BLaER1 treated with 17β-estradiol and CSF1 and Interleukin-3, amounts not matched to agents 10 nM and 100 nM (cell line): ENCODE results near the gene BAIAP3.

ENCODE experiments used
- H3K27ac ChIP-seq, 11 experiments: shearing (Covaris generic); formaldehyde crosslinking; 2 replicates each; pipeline ENCODE4 v1.8.1; 2022
- H3K27me3 ChIP-seq, 11 experiments: shearing (Covaris generic); formaldehyde crosslinking; 2 replicates each; pipeline ENCODE4 v1.8.1; 2022
- H3K36me3 ChIP-seq, 11 experiments: shearing (Covaris generic); formaldehyde crosslinking; 2 replicates each; pipeline ENCODE4 v1.8.1; 2022
- H3K4me1 ChIP-seq, 10 experiments: shearing (Covaris generic); formaldehyde crosslinking; 2 replicates each; pipeline ENCODE4 v1.8.1; 2022
- H3K4me2 ChIP-seq, 11 experiments: shearing (Covaris generic); formaldehyde crosslinking; 2 replicates each; pipeline ENCODE4 v1.8.1; 2022
- H3K4me3 ChIP-seq, 10 experiments: shearing (Covaris generic); formaldehyde crosslinking; 2 replicates each; pipeline ENCODE4 v1.8.1; 2022
- H3K9ac ChIP-seq, 11 experiments: shearing (Covaris generic); formaldehyde crosslinking; 2 replicates each; pipeline ENCODE4 v1.8.1; 2022
- H3K9me3 ChIP-seq, 11 experiments: shearing (Covaris generic); formaldehyde crosslinking; replicated peaks in 1 of 11; 2 replicates each; pipeline ENCODE4 v1.8.1; 2022
- H4K20me1 ChIP-seq, 11 experiments: shearing (Covaris generic); formaldehyde crosslinking; 2 replicates each; pipeline ENCODE4 v1.8.1; 2022
- Cebpa-rat ChIP-seq, 11 experiments: shearing (Covaris generic); IDR thresholded peaks; 2 replicates each; pipeline ENCODE4 v1.8.1; 2022

The BAIAP3 gene

GRCh38 chr16:1333149-1333812 is at the start of gene BAIAP3:
TSS of gene BAIAP3 (plus strand) at chr16:1333645. CDS start at chr16:1338550, 4,905 bp downstream.
- H3K9ac ChIP-seq = peak within 1 kb of the TSS in 1 of 11 experiments; percentile 66; a peak in 1 of 22 replicates
- peak within 1 kb of the TSS; percentile 78 to 94 (median 85) for H3K4me2 ChIP-seq
- H3K4me3 ChIP-seq = peak within 1 kb of the TSS in 6 of 10 experiments; percentile 20 to 46 (median 33); a peak in 8 of 20 replicates
- peaks cover 0 to 67% (median 52%) of the 10 kb centered on the region in 11 experiments; a peak in 18 of 22 replicates for H4K20me1 ChIP-seq
- peaks cover 63 to 84% (median 82%) of the 10 kb centered on the region in 11 experiments for H3K27me3 ChIP-seq
- TF ChIP-seq Cebpa-rat (IDR thresholded peaks at IDR 0.05) = no peak
- H3K27ac ChIP-seq = peak within 1 kb of the TSS in 1 of 11 experiments; percentile 79; a peak in 1 of 22 replicates
- H3K4me1 ChIP-seq = peaks cover 16 to 66% (median 59%) of the 10 kb centered on the region in 10 experiments
- peaks cover 0 to 14% (median 8%) of the 10 kb centered on the region in 11 experiments; a peak in 17 of 22 replicates for H3K9me3 ChIP-seq
- H3K36me3 ChIP-seq = no peaks in the 10 kb centered on the region

- Histone ChIP-seq H4K20me1 (no peaks in the 10 kb centered on the region), H3K36me3 (no peaks in the 10 kb centered on the region), H3K9me3 (no peaks in the 10 kb centered on the region), H3K9ac (peak overlapping the region in 6 of 11 experiments; percentile 38 to 68 (median 63); a peak in 11 of 22 replicates), H3K4me3 (peak overlapping the region in 1 of 10 experiments; percentile 49; a peak in 3 of 20 replicates), H3K27ac (peak overlapping the region in 8 of 11 experiments; percentile 64 to 82 (median 70); a peak in 17 of 22 replicates), H3K4me1 (peaks cover 27 to 74% (median 69%) of the 10 kb centered on the region in 10 experiments), H3K27me3 (peaks cover 4 to 76% (median 18%) of the 10 kb centered on the region in 11 experiments; a peak in 15 of 22 replicates), H3K4me2 (peak overlapping the region; percentile 78 to 97 (median 89))
- TF ChIP-seq Cebpa-rat (IDR thresholded peaks at IDR 0.05) = no peak
Measured at GRCh38 chr16:1283996-1284616, 49.3 kb upstream of the BAIAP3 start.

DNA sequence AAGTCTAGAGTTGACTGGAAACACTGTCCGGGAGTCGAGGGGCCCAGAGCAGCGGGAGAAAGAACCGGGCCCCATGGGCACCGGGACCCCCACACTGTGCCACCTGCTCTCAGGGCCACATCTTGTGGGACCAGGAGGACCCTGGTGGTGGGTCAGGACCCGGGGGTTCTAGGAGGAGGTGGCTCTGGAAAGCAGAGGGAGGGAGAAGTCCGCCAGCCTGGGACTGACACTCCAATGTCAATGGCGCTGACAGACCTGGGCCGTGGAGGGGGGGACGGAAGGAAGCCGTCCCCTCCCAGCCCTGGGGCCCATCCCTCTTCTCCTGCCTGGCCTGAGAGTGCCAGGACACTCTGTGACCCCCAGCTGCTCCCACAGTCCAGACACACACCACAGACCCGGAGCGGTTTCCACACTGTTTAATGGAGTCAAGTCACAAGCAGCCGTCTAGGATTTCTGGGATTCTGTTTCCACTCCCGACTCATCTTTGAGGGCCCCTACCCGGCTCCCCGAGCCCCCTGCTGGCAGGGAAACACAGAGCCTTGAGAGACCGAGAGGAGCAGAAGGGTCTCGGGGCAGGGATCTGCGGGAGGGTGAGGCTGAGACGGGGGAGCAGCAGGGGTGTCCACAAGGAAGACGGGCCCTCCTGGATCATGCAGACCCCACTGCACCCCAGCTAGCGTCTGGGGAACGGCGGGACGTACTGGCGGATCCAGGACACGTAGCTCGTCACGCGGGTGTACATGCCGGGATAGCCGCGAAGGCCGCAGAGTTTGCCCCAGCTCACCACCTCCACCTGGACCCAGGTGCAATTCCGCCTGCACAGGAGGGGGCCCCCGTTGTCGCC is 47.6 kb upstream of the BAIAP3 start:
- Histone ChIP-seq H3K27me3 (peaks cover 4 to 70% (median 12%) of the 10 kb centered on the region in 11 experiments; a peak in 17 of 22 replicates), H3K27ac (peak overlapping the region in 4 of 11 experiments; percentile 18 to 93 (median 33); a peak in 6 of 22 replicates), H3K4me1 (peaks cover 41 to 74% (median 69%) of the 10 kb centered on the region in 10 experiments), H4K20me1 (no peaks in the 10 kb centered on the region), H3K4me3 (no peak overlapping the region), H3K9me3 (no peaks in the 10 kb centered on the region), H3K4me2 (no peak overlapping the region), H3K9ac (no peak overlapping the region), H3K36me3 (no peaks in the 10 kb centered on the region)
- no peak for TF ChIP-seq Cebpa-rat (IDR thresholded peaks at IDR 0.05)

DNA sequence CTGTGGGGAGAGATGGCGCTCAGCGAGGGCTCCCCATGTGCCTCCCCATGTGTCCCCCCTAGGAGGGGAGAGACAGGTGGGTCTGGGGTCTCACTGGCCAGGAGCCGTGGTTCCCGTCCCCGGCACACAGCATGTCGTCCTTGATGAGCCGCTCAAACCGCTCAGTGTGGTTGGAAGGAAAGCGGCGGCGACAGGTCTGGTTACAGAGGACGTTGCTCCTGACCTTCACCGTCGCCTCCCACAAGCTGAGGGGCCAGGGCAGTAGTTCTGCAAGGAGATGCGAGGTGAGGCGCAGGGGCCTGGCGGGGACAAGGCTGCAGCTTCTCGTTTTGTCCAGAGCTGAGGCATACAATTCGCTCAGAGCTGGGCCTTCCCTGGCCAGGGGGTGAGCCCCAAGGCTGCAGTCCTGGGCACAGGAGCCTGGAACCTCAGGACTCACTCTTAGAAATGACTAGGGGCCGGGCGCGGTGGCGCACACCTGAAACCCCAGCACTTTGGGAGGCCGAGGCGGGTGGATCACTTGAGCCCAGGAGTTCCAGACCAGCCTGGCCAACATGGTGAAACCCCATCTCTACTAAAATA is 46.8 kb upstream of the BAIAP3 start:
- H3K4me3 ChIP-seq = no peak overlapping the region
- TF ChIP-seq Cebpa-rat (IDR thresholded peaks at IDR 0.05) = no peak
- H3K27me3 ChIP-seq = peaks cover 4 to 62% (median 12%) of the 10 kb centered on the region in 11 experiments; a peak in 16 of 22 replicates

GRCh38 chr16:1287982-1288670 is 45.3 kb upstream of the BAIAP3 start:
- no peak for TF ChIP-seq Cebpa-rat (IDR thresholded peaks at IDR 0.05)
- peaks cover 36 to 70% (median 65%) of the 10 kb centered on the region in 10 experiments for H3K4me1 ChIP-seq
- H4K20me1 ChIP-seq = no peaks in the 10 kb centered on the region
- H3K27ac ChIP-seq = peak overlapping the region in 7 of 11 experiments; percentile 45 to 93 (median 86); a peak in 10 of 22 replicates
- peak overlapping the region in 9 of 11 experiments; percentile 66 to 99 (median 97); a peak in 14 of 22 replicates for H3K4me2 ChIP-seq
- H3K9ac ChIP-seq = peak overlapping the region in 5 of 11 experiments; percentile 38 to 66 (median 55); a peak in 7 of 22 replicates
- H3K27me3 ChIP-seq = peaks cover 4 to 52% (median 12%) of the 10 kb centered on the region in 11 experiments; a peak in 16 of 22 replicates
- H3K9me3 ChIP-seq = no peaks in the 10 kb centered on the region
- H3K4me3 ChIP-seq = no peak overlapping the region
- no peaks in the 10 kb centered on the region for H3K36me3 ChIP-seq

More for the DNA sequence above, 46.8 kb upstream of the BAIAP3 start:
- peak overlapping the region in 2 of 11 experiments; percentile 90 to 93; a peak in 2 of 22 replicates for H3K27ac ChIP-seq
- no peaks in the 10 kb centered on the region for H3K9me3 ChIP-seq
- no peak overlapping the region for H3K9ac ChIP-seq
- H4K20me1 ChIP-seq = no peaks in the 10 kb centered on the region
- H3K4me2 ChIP-seq = 0 out of 22 replicates have a peak overlapping the region, but pooled peaks of 1 of the 11 experiments have one; percentile 6
- H3K36me3 ChIP-seq = no peaks in the 10 kb centered on the region
- peaks cover 46 to 74% (median 69%) of the 10 kb centered on the region in 10 experiments for H3K4me1 ChIP-seq

GRCh38 chr16:1288813-1289476 is 44.5 kb upstream of the BAIAP3 start:
- Histone ChIP-seq H3K36me3 (no peaks in the 10 kb centered on the region), H3K4me2 (peak overlapping the region; percentile 16 to 99 (median 94); a peak in 19 of 22 replicates), H3K9ac (peak overlapping the region in 8 of 11 experiments; percentile 8 to 83 (median 46); a peak in 11 of 22 replicates), H3K27me3 (peaks cover 4 to 44% (median 12%) of the 10 kb centered on the region in 11 experiments; a peak in 16 of 22 replicates), H3K9me3 (no peaks in the 10 kb centered on the region), H4K20me1 (no peaks in the 10 kb centered on the region), H3K27ac (peak overlapping the region in 7 of 11 experiments; percentile 45 to 93 (median 86); a peak in 15 of 22 replicates), H3K4me3 (no peak overlapping the region; a peak in 1 of 20 replicates), H3K4me1 (peaks cover 36 to 70% (median 65%) of the 10 kb centered on the region in 10 experiments)
- TF ChIP-seq Cebpa-rat (IDR thresholded peaks at IDR 0.05) = no peak

DNA sequence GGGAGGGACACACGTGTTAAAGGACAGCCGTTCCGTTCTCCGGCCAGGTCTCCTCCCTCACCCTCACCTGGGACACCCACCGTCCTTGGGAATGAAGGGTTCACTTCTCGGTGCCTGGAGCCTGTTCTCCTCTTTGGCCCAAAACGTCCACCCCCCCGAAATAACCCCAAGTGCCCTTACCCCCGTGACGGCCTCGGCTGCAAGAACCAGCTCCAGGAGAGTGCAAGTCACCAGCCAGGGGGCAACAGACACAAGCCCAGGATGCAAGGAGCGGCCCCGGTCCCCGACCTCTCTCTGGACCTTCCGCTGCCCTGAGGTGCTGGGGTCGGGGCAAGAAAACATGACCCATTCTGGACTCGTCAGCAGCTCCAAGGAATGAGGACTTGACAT is 44.0 kb upstream of the BAIAP3 start:
- peak overlapping the region; percentile 68 to 99 (median 94) for H3K4me2 ChIP-seq
- H4K20me1 ChIP-seq = no peaks in the 10 kb centered on the region
- peak overlapping the region in 9 of 11 experiments; percentile 18 to 85 (median 74); a peak in 17 of 22 replicates for H3K9ac ChIP-seq
- peak overlapping the region in 8 of 11 experiments; percentile 74 to 93 (median 82); a peak in 16 of 22 replicates for H3K27ac ChIP-seq
- peaks cover 34 to 70% (median 65%) of the 10 kb centered on the region in 10 experiments for H3K4me1 ChIP-seq
- no peak for TF ChIP-seq Cebpa-rat (IDR thresholded peaks at IDR 0.05)
- no peaks in the 10 kb centered on the region for H3K36me3 ChIP-seq
- H3K4me3 ChIP-seq = peak overlapping the region in 8 of 10 experiments; percentile 0 to 63 (median 51); a peak in 14 of 20 replicates
- no peaks in the 10 kb centered on the region for H3K9me3 ChIP-seq
- H3K27me3 ChIP-seq = peaks cover under 1 to 39% (median 11%) of the 10 kb centered on the region in 11 experiments; a peak in 15 of 22 replicates
